Measurements from ENCODE around the gene SI.

- TF ChIP-seq, protein P1, sequence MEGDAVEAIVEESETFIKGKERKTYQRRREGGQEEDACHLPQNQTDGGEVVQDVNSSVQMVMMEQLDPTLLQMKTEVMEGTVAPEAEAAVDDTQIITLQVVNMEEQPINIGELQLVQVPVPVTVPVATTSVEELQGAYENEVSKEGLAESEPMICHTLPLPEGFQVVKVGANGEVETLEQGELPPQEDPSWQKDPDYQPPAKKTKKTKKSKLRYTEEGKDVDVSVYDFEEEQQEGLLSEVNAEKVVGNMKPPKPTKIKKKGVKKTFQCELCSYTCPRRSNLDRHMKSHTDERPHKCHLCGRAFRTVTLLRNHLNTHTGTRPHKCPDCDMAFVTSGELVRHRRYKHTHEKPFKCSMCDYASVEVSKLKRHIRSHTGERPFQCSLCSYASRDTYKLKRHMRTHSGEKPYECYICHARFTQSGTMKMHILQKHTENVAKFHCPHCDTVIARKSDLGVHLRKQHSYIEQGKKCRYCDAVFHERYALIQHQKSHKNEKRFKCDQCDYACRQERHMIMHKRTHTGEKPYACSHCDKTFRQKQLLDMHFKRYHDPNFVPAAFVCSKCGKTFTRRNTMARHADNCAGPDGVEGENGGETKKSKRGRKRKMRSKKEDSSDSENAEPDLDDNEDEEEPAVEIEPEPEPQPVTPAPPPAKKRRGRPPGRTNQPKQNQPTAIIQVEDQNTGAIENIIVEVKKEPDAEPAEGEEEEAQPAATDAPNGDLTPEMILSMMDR (IDR thresholded peaks at IDR 0.05): no peak
- TF ChIP-seq POLR2A (IDR thresholded peaks at IDR 0.05): no peak
These were observed 2.9 kb upstream of the SI start for GRCh38 chr3:165081183-165081582.

All from heart left ventricle (tissue), 13 donors.